SIG-M5 treated with dmso at 0.1 percent for 504 hours (cell line): ENCODE data around the gene BRI3.

Experiments used
- DNase-seq: peaks from one replicate; lab custom pipeline; 2025; ENCODE audit not compliant: unreplicated experiment; lab: John Stamatoyannopoulos, UW

BRI3 gene

GRCh38 chr7:98252425-98253054 lies 28.9 kb upstream of the BRI3 start:
- peak; percentile 39 for DNase-seq

- DNase-seq: no peak
Measured at GRCh38 chr7:98254516-98254915, 27.0 kb upstream of the BRI3 start.

- no peak for DNase-seq
Measured at GRCh38 chr7:98254951-98255610, 26.4 kb upstream of the BRI3 start.

GRCh38 chr7:98256431-98256830 lies 25.1 kb upstream of the BRI3 start:
- no peak for DNase-seq

- no peak for DNase-seq
Measured at GRCh38 chr7:98257701-98258100, 23.8 kb upstream of the BRI3 start.

- no peak for DNase-seq
Measured at GRCh38 chr7:98265841-98266271, 15.6 kb upstream of the BRI3 start.

- no peak for DNase-seq
Measured at GRCh38 chr7:98266840-98267239, 14.6 kb upstream of the BRI3 start.

GRCh38 chr7:98267303-98267702 lies 14.2 kb upstream of the BRI3 start:
- no peak for DNase-seq

- peak; percentile 81 for DNase-seq
Measured at GRCh38 chr7:98276241-98276761, 5.2 kb upstream of the BRI3 start.

GRCh38 chr7:98278408-98278807 lies 3.1 kb upstream of the BRI3 start:
- no peak for DNase-seq

GRCh38 chr7:98278936-98279335 lies 2.5 kb upstream of the BRI3 start:
- no peak for DNase-seq

GRCh38 chr7:98280296-98280695 lies 1.2 kb upstream of the BRI3 start:
- DNase-seq: no peak

- no peak for DNase-seq
Measured at GRCh38 chr7:98281757-98282606, 496 bp downstream of the BRI3 start.

- DNase-seq: no peak
Measured at GRCh38 chr7:98282703-98283102, 1.2 kb downstream of the BRI3 start.

- DNase-seq: peak; percentile 94
Measured at GRCh38 chr7:98283127-98283886, 1.8 kb downstream of the BRI3 start.

- DNase-seq: no peak
Measured at GRCh38 chr7:98283887-98284222, 2.4 kb downstream of the BRI3 start.

GRCh38 chr7:98284335-98285036 lies 3.0 kb downstream of the BRI3 start:
- no peak for DNase-seq

- DNase-seq: no peak
Measured at GRCh38 chr7:98285157-98286092, 3.9 kb downstream of the BRI3 start.

- peak; percentile 18 for DNase-seq
Measured at GRCh38 chr7:98286093-98286539, 4.6 kb downstream of the BRI3 start.
